H9 (cell line): ENCODE results near the gene AVPR2. TPM values are rescaled to one million over a fixed set of nuclear protein-coding genes. Genes with fewer than 3 reads are reported as not detected.

Source experiments
- DNase-seq: peaks from one replicate; pipeline ENCODE4 v3.0.0-alpha.2; 2017
- H2AFZ ChIP-seq: one replicate; pipeline ENCODE4 v1.6.1; 2013; ENCODE audit warnings: mild to moderate bottlenecking, low read length, control low read depth, moderate library complexity
- H2AK5ac ChIP-seq: 2 replicates; pipeline ENCODE4 v1.6.1; 2013; ENCODE audit warnings: low read length, control low read depth, mixed read lengths; ENCODE audit not compliant: insufficient read length
- H2BK120ac ChIP-seq: one replicate; pipeline ENCODE4 v1.6.1; 2013; ENCODE audit warnings: low read depth, mild to moderate bottlenecking, low read length, control low read depth, inconsistent platforms; ENCODE audit not compliant: poor library complexity, severe bottlenecking
- H2BK12ac ChIP-seq: 2 replicates; pipeline ENCODE4 v1.6.1; 2013; ENCODE audit warnings: low read length, control low read depth, mixed read lengths, low read depth; ENCODE audit not compliant: insufficient read length
- H2BK15ac ChIP-seq: 2 replicates; pipeline ENCODE4 v1.6.1; 2013; ENCODE audit warnings: low read depth, low read length, control low read depth
- H2BK20ac ChIP-seq: one replicate; pipeline ENCODE4 v1.6.1; 2013; ENCODE audit warnings: low read depth, mild to moderate bottlenecking, low read length, control low read depth, inconsistent platforms; ENCODE audit not compliant: poor library complexity, severe bottlenecking
- H2BK5ac ChIP-seq: 2 replicates; pipeline ENCODE4 v1.6.1; 2013; ENCODE audit warnings: low read length, control low read depth, mixed read lengths; ENCODE audit not compliant: insufficient read length
- H3K14ac ChIP-seq: 2 replicates; pipeline ENCODE4 v1.6.1; 2013; ENCODE audit warnings: low read length, control low read depth; ENCODE audit not compliant: insufficient read depth
- H3K18ac ChIP-seq: 2 replicates; pipeline ENCODE4 v1.6.1; 2013; ENCODE audit warnings: low read depth, mild to moderate bottlenecking, mixed read lengths, low read length, control low read depth; ENCODE audit not compliant: insufficient read length
- H3K23ac ChIP-seq: 2 replicates; pipeline ENCODE4 v1.6.1; 2013; ENCODE audit warnings: low read length, control low read depth, mixed read lengths, low read depth; ENCODE audit not compliant: insufficient read length
- H3K23me2 ChIP-seq: 2 replicates; pipeline ENCODE4 v1.6.1; 2013; ENCODE audit warnings: low read depth, mild to moderate bottlenecking, mixed read lengths, low read length, control low read depth; ENCODE audit not compliant: insufficient read length, poor library complexity, severe bottlenecking
- H3K27ac ChIP-seq: 2 replicates; pipeline ENCODE4 v1.5.1; 2013; ENCODE audit warnings: low read length, control low read depth, mixed read lengths, low read depth; ENCODE audit not compliant: insufficient read length
- H3K27me3 ChIP-seq: 2 replicates; pipeline ENCODE4 v1.6.1; 2013; ENCODE audit warnings: low read length, control low read depth, inconsistent platforms; ENCODE audit not compliant: insufficient read depth
- H3K4ac ChIP-seq: 2 replicates; pipeline ENCODE4 v1.6.1; 2013; ENCODE audit warnings: low read depth, mild to moderate bottlenecking, control low read depth, inconsistent platforms, low read length, moderate library complexity
- H3K4me1 ChIP-seq: 2 replicates; pipeline ENCODE4 v1.6.1; 2013; ENCODE audit warnings: low read length, control low read depth, inconsistent platforms; ENCODE audit not compliant: insufficient read depth
- H3K4me2 ChIP-seq: 2 replicates; pipeline ENCODE4 v1.6.1; 2013; ENCODE audit warnings: low read length, control low read depth, mixed read lengths; ENCODE audit not compliant: insufficient read length, insufficient read depth
- H3K56ac ChIP-seq: 2 replicates; pipeline ENCODE4 v1.6.1; 2013; ENCODE audit warnings: low read depth, mild to moderate bottlenecking, mixed read lengths, low read length, control low read depth; ENCODE audit not compliant: insufficient read length
- H3K79me1 ChIP-seq: 2 replicates; pipeline ENCODE4 v1.6.1; 2013; ENCODE audit warnings: low read depth, mild to moderate bottlenecking, moderate library complexity, low read length, control low read depth, inconsistent platforms; ENCODE audit not compliant: insufficient read depth, poor library complexity, severe bottlenecking
- H3K79me2 ChIP-seq: 2 replicates; pipeline ENCODE4 v1.6.1; 2013; ENCODE audit warnings: low read length, control low read depth, inconsistent platforms; ENCODE audit not compliant: insufficient read depth
- H3K9ac ChIP-seq: 2 replicates; pipeline ENCODE4 v1.6.1; 2013; ENCODE audit warnings: low read length, control low read depth, mixed read lengths; ENCODE audit not compliant: insufficient read length; ENCODE audit errors: extremely low read depth
- H3K9me3 ChIP-seq: one replicate; pipeline ENCODE4 v1.6.1; 2013; ENCODE audit warnings: low read depth, low read length, inconsistent platforms; ENCODE audit not compliant: control insufficient read depth
- H3T11ph ChIP-seq: one replicate; pipeline ENCODE4 v1.6.1; 2013; ENCODE audit warnings: mild to moderate bottlenecking, low read length, control low read depth, inconsistent platforms
- H4K20me1 ChIP-seq: one replicate; pipeline ENCODE4 v1.6.1; 2013; ENCODE audit not compliant: control insufficient read depth, insufficient read length, insufficient read depth
- H4K5ac ChIP-seq: 2 replicates; pipeline ENCODE4 v1.6.1; 2013; ENCODE audit warnings: low read depth, mild to moderate bottlenecking, mixed read lengths, low read length, control low read depth; ENCODE audit not compliant: insufficient read length
- H4K8ac ChIP-seq: replicated peaks from 2 replicates; pipeline ENCODE4 v1.6.1; 2013; ENCODE audit warnings: low read length, control low read depth, mixed read lengths, low read depth; ENCODE audit not compliant: insufficient read length
- H4K91ac ChIP-seq: 2 replicates; pipeline ENCODE4 v1.6.1; 2013; ENCODE audit warnings: low read depth, mild to moderate bottlenecking, moderate library complexity, mixed read lengths, low read length, control low read depth; ENCODE audit not compliant: insufficient read length
- H3K27ac Mint-ChIP-seq, 3 experiments: 2 replicates in 2 of 3; 3 replicates in 1 of 3; pipeline ENCODE4 v1.8.0; 2020 to 2021; ENCODE audit warnings: mixed read lengths in 3 of 3, mild to moderate bottlenecking in 1 of 3, moderate library complexity in 1 of 3
- H3K27me3 Mint-ChIP-seq: 2 replicates; pipeline ENCODE4 v1.8.0; 2021; ENCODE audit warnings: low read depth, mild to moderate bottlenecking, moderate library complexity, mixed read lengths
- H3K36me3 Mint-ChIP-seq, 3 experiments: 2 replicates in 2 of 3; 3 replicates in 1 of 3; pipeline ENCODE4 v1.8.0; 2020 to 2021; ENCODE audit warnings: low read depth in 3 of 3, mixed read lengths in 3 of 3; ENCODE audit not compliant: insufficient read depth in 1 of 3
- H3K4me1 Mint-ChIP-seq, 2 experiments: 2 replicates each; pipeline ENCODE4 v1.8.0; 2020; ENCODE audit warnings: mixed read lengths in 2 of 2
- H3K4me3 Mint-ChIP-seq, 2 experiments: 2 replicates in 1 of 2; 3 replicates in 1 of 2; pipeline ENCODE4 v1.8.0; 2020 to 2021; ENCODE audit warnings: mild to moderate bottlenecking in 2 of 2, mixed read lengths in 2 of 2, moderate library complexity in 1 of 2
- H3K9me3 Mint-ChIP-seq, 2 experiments: 2 replicates in 1 of 2; 3 replicates in 1 of 2; pipeline ENCODE4 v1.8.0; 2020; ENCODE audit warnings: mild to moderate bottlenecking in 2 of 2, mixed read lengths in 2 of 2, moderate library complexity in 1 of 2
- CTCF ChIP-seq: fragments of 200-600 bp; sonication (generic); conservative IDR thresholded peaks from 3 replicates; pipeline ENCODE4 v1.8.0; 2021; ENCODE audit warnings: antibody characterized with exemption, mild to moderate bottlenecking
- WGBS: extraction: QIAGEN DNeasy Blood & Tissue Kit; methylation state at CpG from one replicate; pipeline ENCODE4 v1.1.7; 2013; ENCODE audit warnings: missing lambda C conversion rate, low lambda C conversion rate, mixed read lengths; ENCODE audit not compliant: insufficient read length; ENCODE audit errors: extremely low coverage; 5-methylcytosine and 5-hydroxymethylcytosine counted together
- total RNA-seq: library from RNA; stranded (reverse); gene quantifications from 2 replicates; pipeline ENCODE4 v1.2.1, GENCODE V29; 2021

Gene AVPR2
- total RNA-seq, 1 experiment from 2014 or later = not detected

GRCh38 chrX:153956044-153956907, 51.8 kb downstream of the AVPR2 start:
- H3K9ac ChIP-seq = no peak overlapping the region
- H3K14ac ChIP-seq = no peak overlapping the region
- no peak overlapping the region for H3K4ac ChIP-seq
- no peak overlapping the region for H3K18ac ChIP-seq
- no peak overlapping the region for H2BK120ac ChIP-seq
- H3K4me1 Mint-ChIP-seq = peaks cover 0 to 6% of the 10 kb centered on the region in 2 experiments; a peak in 1 of 4 replicates
- no peak overlapping the region for H3K27ac Mint-ChIP-seq
- no peaks in the 10 kb centered on the region for H4K20me1 ChIP-seq
- H3K4me2 ChIP-seq = no peak overlapping the region
- TF ChIP-seq CTCF = no peak
- H3T11ph ChIP-seq = no peak overlapping the region
- H4K91ac ChIP-seq = no peak overlapping the region
- H3K23me2 ChIP-seq = no peaks in the 10 kb centered on the region
- no peak overlapping the region for H3K56ac ChIP-seq
- no peak overlapping the region for H3K23ac ChIP-seq
- H3K9me3 ChIP-seq = peaks cover 5% of the 10 kb centered on the region
- no peak overlapping the region for H2AFZ ChIP-seq
- no peak overlapping the region for H2BK15ac ChIP-seq
- no peaks in the 10 kb centered on the region for H3K27me3 ChIP-seq
- H3K27ac ChIP-seq = no peak overlapping the region
- H3K79me1 ChIP-seq = no peaks in the 10 kb centered on the region
- H4K5ac ChIP-seq = no peak overlapping the region
- no peaks in the 10 kb centered on the region; a peak in 1 of 5 replicates for H3K9me3 Mint-ChIP-seq
- H3K4me1 ChIP-seq = no peaks in the 10 kb centered on the region
- peaks cover 76 to 96% (median 90%) of the 10 kb centered on the region in 3 experiments for H3K36me3 Mint-ChIP-seq
- no peaks in the 10 kb centered on the region for H3K79me2 ChIP-seq
- H2BK20ac ChIP-seq = no peak overlapping the region
- no peak overlapping the region for H2AK5ac ChIP-seq
- H3K27me3 Mint-ChIP-seq = no peaks in the 10 kb centered on the region
- no peak overlapping the region for H4K8ac ChIP-seq
- no peak overlapping the region for H2BK5ac ChIP-seq
- DNase-seq = no peak
- H3K4me3 Mint-ChIP-seq = no peak overlapping the region; a peak in 1 of 5 replicates
- no CpG with 5 or more reads among the region's 35 CpGs for WGBS
- H2BK12ac ChIP-seq = no peak overlapping the region

Other genes starting within 250 kb of the AVPR2 start
- 26.2 and 26.8 TPM in 2 replicates for gene PNCK, start 230.9 kb upstream of the AVPR2 start, total RNA-seq
- gene SLC6A8, start 216.7 kb upstream of the AVPR2 start, total RNA-seq = 229 and 231 TPM in 2 replicates
- gene BCAP31, start 180.3 kb upstream of the AVPR2 start, total RNA-seq = 138 and 140 TPM in 2 replicates
- 10.2 and 11.1 TPM in 2 replicates for gene ABCD1, start 179.8 kb upstream of the AVPR2 start, total RNA-seq
- 1.8 and 1.9 TPM in 2 replicates for gene PLXNB3, start 140.4 kb upstream of the AVPR2 start, total RNA-seq
- not detected in 2 replicates for gene SRPK3, start 123.6 kb upstream of the AVPR2 start, total RNA-seq
- 43.2 and 47.1 TPM in 2 replicates for gene IDH3G, start 110.3 kb upstream of the AVPR2 start, total RNA-seq
- 179 and 193 TPM in 2 replicates for gene SSR4, start 110.0 kb upstream of the AVPR2 start, total RNA-seq
- 110 and 118 TPM in 2 replicates for gene PDZD4, start 74.1 kb upstream of the AVPR2 start, total RNA-seq
- 19.9 and 22.7 TPM in 2 replicates for gene L1CAM, start 18.5 kb upstream of the AVPR2 start, total RNA-seq
- 37.8 and 40.6 TPM in 2 replicates for gene ARHGAP4, start 21.6 kb downstream of the AVPR2 start, total RNA-seq
- gene NAA10, start 30.4 kb downstream of the AVPR2 start, total RNA-seq = 101 and 103 TPM in 2 replicates
- gene RENBP, start 40.0 kb downstream of the AVPR2 start, total RNA-seq = 7.1 and 8.4 TPM in 2 replicates
- 137 and 144 TPM in 2 replicates for gene HCFC1, start 67.1 kb downstream of the AVPR2 start, total RNA-seq
- 1.9 and 2.7 TPM in 2 replicates for gene TMEM187, start 68.1 kb downstream of the AVPR2 start, total RNA-seq
- gene IRAK1, start 115.2 kb downstream of the AVPR2 start, total RNA-seq = 85.3 and 98.4 TPM in 2 replicates
- gene MECP2, start 193.0 kb downstream of the AVPR2 start, total RNA-seq = 30.4 and 32.2 TPM in 2 replicates
- gene OPN1LW, start 239.6 kb downstream of the AVPR2 start, total RNA-seq = not detected in 2 replicates